Ectodermal cell (in vitro differentiated cells): ENCODE data around the gene HSD11B2.

ENCODE experiments used
- H3K27ac ChIP-seq: 2 replicates; pipeline ENCODE4 v1.7.0; 2013; ENCODE audit warnings: mild to moderate bottlenecking, low read depth, low read length; ENCODE audit not compliant: insufficient read depth, poor library complexity, severe bottlenecking
- H3K27me3 ChIP-seq: 2 replicates; pipeline ENCODE4 v1.7.0; 2013; ENCODE audit warnings: mild to moderate bottlenecking, low read length; ENCODE audit not compliant: insufficient read depth, control insufficient read depth, poor library complexity, severe bottlenecking
- H3K36me3 ChIP-seq: one replicate; pipeline ENCODE4 v1.7.0; 2013; ENCODE audit warnings: low read length; ENCODE audit not compliant: control insufficient read depth, insufficient read depth
- H3K4me1 ChIP-seq: one replicate; pipeline ENCODE4 v1.7.0; 2013; ENCODE audit warnings: low read length; ENCODE audit not compliant: control insufficient read depth, insufficient read depth
- H3K4me3 ChIP-seq: 2 replicates; pipeline ENCODE4 v1.7.0; 2013; ENCODE audit warnings: low read depth, low read length, control low read depth; ENCODE audit not compliant: insufficient read depth
- H3K9me3 ChIP-seq: 2 replicates; pipeline ENCODE4 v1.7.0; 2013; ENCODE audit warnings: mild to moderate bottlenecking, low read length, moderate library complexity; ENCODE audit not compliant: control insufficient read depth
- WGBS, 2 experiments: methylation state at CpG; one replicate each; pipeline ENCODE4 v1.1.7; 2013; ENCODE audit warnings: missing lambda C conversion rate in 2 of 2; 5-methylcytosine and 5-hydroxymethylcytosine counted together

Gene HSD11B2

GRCh38 chr16:67451704-67452435, 20.9 kb downstream of the HSD11B2 start:
- H3K4me3 ChIP-seq, result no peak overlapping the region
- H3K27me3 ChIP-seq, result no peaks in the 10 kb centered on the region
- H3K27ac ChIP-seq, result no peak overlapping the region
- peaks cover 25% of the 10 kb centered on the region for H3K4me1 ChIP-seq
- 91 to 95% methylated on average over 2 of the region's 2 CpGs for WGBS, 2 experiments
- peaks cover 3% of the 10 kb centered on the region for H3K36me3 ChIP-seq
- no peaks in the 10 kb centered on the region for H3K9me3 ChIP-seq

- Histone ChIP-seq H3K9me3 (no peaks in the 10 kb centered on the region), H3K27me3 (no peaks in the 10 kb centered on the region), H3K4me3 (no peak overlapping the region), H3K4me1 (peaks cover 25% of the 10 kb centered on the region), H3K27ac (peak overlapping the region; percentile 60), H3K36me3 (peaks cover 3% of the 10 kb centered on the region)
- 47 to 56% methylated on average over 5 of the region's 5 CpGs for WGBS, 2 experiments
Measured at GRCh38 chr16:67454104-67454503, 23.2 kb downstream of the HSD11B2 start.

GRCh38 chr16:67454852-67455251, 23.9 kb downstream of the HSD11B2 start:
- Histone ChIP-seq H3K27me3 (no peaks in the 10 kb centered on the region), H3K4me1 (peaks cover 25% of the 10 kb centered on the region), H3K27ac (no peak overlapping the region), H3K9me3 (no peaks in the 10 kb centered on the region), H3K36me3 (peaks cover 3% of the 10 kb centered on the region), H3K4me3 (no peak overlapping the region)
- 90 to 91% methylated on average over 6 of the region's 6 CpGs for WGBS, 2 experiments

GRCh38 chr16:67456391-67457081, 25.6 kb downstream of the HSD11B2 start:
- 91% methylated on average over 6 of the region's 6 CpGs for WGBS, 2 experiments
- no peak overlapping the region for H3K27ac ChIP-seq

GRCh38 chr16:67457611-67458010, 26.7 kb downstream of the HSD11B2 start:
- 88 to 91% methylated on average over 7 of the region's 7 CpGs for WGBS, 2 experiments
- H3K4me3 ChIP-seq, result no peak overlapping the region
- H3K9me3 ChIP-seq, result no peaks in the 10 kb centered on the region
- H3K4me1 ChIP-seq, result peaks cover 25% of the 10 kb centered on the region
- H3K36me3 ChIP-seq, result no peaks in the 10 kb centered on the region
- H3K27me3 ChIP-seq, result no peaks in the 10 kb centered on the region
- no peak overlapping the region for H3K27ac ChIP-seq

More at GRCh38 chr16:67456391-67457081, 25.6 kb downstream of the HSD11B2 start:
- Histone ChIP-seq H3K4me1 (peaks cover 25% of the 10 kb centered on the region), H3K27me3 (no peaks in the 10 kb centered on the region), H3K4me3 (no peak overlapping the region), H3K36me3 (peaks cover 2% of the 10 kb centered on the region), H3K9me3 (no peaks in the 10 kb centered on the region)

- Histone ChIP-seq H3K27me3 (no peaks in the 10 kb centered on the region), H3K4me3 (no peak overlapping the region), H3K4me1 (peaks cover 20% of the 10 kb centered on the region), H3K27ac (no peak overlapping the region), H3K36me3 (no peaks in the 10 kb centered on the region), H3K9me3 (no peaks in the 10 kb centered on the region)
- WGBS, 2 experiments, result 86 to 88% methylated on average over 6 of the region's 6 CpGs
Measured at GRCh38 chr16:67458121-67458641, 27.3 kb downstream of the HSD11B2 start.

GRCh38 chr16:67459066-67459860, 28.3 kb downstream of the HSD11B2 start:
- Histone ChIP-seq H3K9me3 (no peaks in the 10 kb centered on the region), H3K4me3 (no peak overlapping the region), H3K27me3 (no peaks in the 10 kb centered on the region), H3K4me1 (peaks cover 9% of the 10 kb centered on the region), H3K27ac (no peak overlapping the region), H3K36me3 (no peaks in the 10 kb centered on the region)
- WGBS, 2 experiments, result 84 to 87% methylated on average over 7 of the region's 7 CpGs

GRCh38 chr16:67459861-67460150, 28.9 kb downstream of the HSD11B2 start:
- Histone ChIP-seq H3K9me3 (no peaks in the 10 kb centered on the region), H3K36me3 (no peaks in the 10 kb centered on the region), H3K27me3 (no peaks in the 10 kb centered on the region), H3K27ac (no peak overlapping the region), H3K4me1 (peaks cover 4% of the 10 kb centered on the region), H3K4me3 (no peak overlapping the region)
- whole genome bisulfite sequencing, 2 experiments, result 92 to 93% methylated on average over 3 of the region's 3 CpGs

- WGBS, 2 experiments, result 90 to 96% methylated on average over 5 of the region's 5 CpGs
- Histone ChIP-seq H3K27me3 (no peaks in the 10 kb centered on the region), H3K9me3 (no peaks in the 10 kb centered on the region), H3K4me3 (no peak overlapping the region), H3K4me1 (peaks cover under 1% of the 10 kb centered on the region), H3K27ac (no peak overlapping the region), H3K36me3 (no peaks in the 10 kb centered on the region)
Measured at GRCh38 chr16:67460168-67460567, 29.2 kb downstream of the HSD11B2 start.

- Histone ChIP-seq H3K4me1 (no peaks in the 10 kb centered on the region), H3K27me3 (no peaks in the 10 kb centered on the region), H3K4me3 (no peak overlapping the region), H3K27ac (no peak overlapping the region), H3K36me3 (no peaks in the 10 kb centered on the region), H3K9me3 (no peaks in the 10 kb centered on the region)
- 89 to 97% methylated on average over 2 of the region's 2 CpGs for WGBS, 2 experiments
Measured at GRCh38 chr16:67460961-67461360, 30.0 kb downstream of the HSD11B2 start.
